SH-SY5Y (cell line): ENCODE results near the gene P2RX6.

Experiments
- GATA2 ChIP-seq: IDR thresholded peaks from 2 replicates; pipeline ENCODE4 v1.6.1; 2011; ENCODE audit warnings: mild to moderate bottlenecking, low read depth, low read length
- GATA3 ChIP-seq: IDR thresholded peaks from 2 replicates; pipeline ENCODE4 v1.6.1; 2011; ENCODE audit warnings: low read depth, mild to moderate bottlenecking, low read length, moderate library complexity

Gene P2RX6

GRCh38 chr22:21064917-21065864 is 50.2 kb downstream of the P2RX6 start:
- no peak for TF ChIP-seq GATA2
- TF ChIP-seq GATA3, result no peak

- no peak for TF ChIP-seq GATA3
- no peak for TF ChIP-seq GATA2
Measured at GRCh38 chr22:21067075-21067900, 52.3 kb downstream of the P2RX6 start.

DNA sequence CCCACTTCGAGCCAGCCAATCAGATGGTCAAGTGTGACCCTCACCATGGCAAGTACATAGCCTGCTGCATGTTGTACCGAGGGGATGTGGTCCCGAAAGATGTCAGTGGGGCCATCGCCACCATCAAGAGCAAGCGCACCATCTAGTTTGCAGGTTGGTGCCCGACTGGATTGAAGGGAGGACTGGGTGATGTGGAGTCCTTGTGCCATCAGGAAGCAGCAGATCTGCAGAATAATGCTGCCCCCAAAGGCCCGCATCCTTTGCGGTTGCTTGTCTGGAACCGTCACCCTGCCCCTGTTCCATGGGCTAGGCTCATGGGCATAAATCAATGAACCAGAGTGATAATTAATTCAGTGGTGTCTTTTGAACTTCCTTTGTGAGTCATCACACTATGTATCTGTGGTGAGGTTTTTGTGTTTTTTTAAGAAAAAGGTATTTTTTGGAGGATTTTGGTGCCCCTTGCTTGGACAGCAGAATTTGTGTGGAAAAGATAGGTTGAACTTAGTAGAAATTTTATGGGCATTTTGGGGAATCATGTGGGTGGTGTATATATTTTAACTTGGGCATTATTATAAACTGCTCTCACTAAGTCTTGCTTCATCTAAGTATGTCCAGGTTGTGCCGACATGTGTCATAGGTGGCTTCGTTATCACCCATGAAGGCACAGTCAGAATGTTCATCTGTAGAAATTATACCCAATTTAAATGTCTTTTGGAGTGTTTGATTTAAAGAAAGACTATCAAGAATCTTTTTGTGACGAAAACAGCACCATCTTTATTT is 53.1 kb downstream of the P2RX6 start:
- TF ChIP-seq GATA2, result no peak
- TF ChIP-seq GATA3, result no peak

DNA sequence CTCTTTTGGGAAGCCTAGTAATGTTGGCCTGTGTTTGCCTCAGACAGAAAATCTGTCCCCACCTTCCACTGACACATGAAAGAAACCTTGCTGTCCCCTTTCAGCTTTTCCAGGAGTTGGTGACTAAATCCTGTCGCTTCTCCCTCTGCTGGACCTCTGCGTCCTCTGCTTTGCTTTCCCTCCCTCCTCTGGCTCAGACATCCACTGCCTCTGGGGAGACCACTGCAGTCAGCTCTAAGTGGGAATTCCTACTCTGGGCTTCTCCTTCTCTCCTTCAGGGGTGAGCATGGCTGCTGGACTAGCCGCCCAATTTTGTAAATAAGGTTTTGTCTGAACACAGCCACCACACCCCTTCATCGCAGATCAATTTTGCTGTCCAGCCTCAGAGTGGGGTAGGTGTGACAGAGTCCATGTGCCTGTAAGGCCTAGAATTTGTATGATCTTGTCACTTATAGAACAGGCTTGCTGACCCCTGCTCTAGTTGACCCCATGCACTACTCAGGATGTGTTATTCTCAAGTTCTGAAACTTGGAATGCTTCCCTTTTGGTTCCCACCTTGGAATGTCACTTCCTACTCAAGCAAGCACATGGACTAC is 53.8 kb downstream of the P2RX6 start:
- no peak for TF ChIP-seq GATA3

GRCh38 chr22:21069375-21069774 is 54.4 kb downstream of the P2RX6 start:
- TF ChIP-seq GATA3, result no peak
- TF ChIP-seq GATA2, result no peak

DNA sequence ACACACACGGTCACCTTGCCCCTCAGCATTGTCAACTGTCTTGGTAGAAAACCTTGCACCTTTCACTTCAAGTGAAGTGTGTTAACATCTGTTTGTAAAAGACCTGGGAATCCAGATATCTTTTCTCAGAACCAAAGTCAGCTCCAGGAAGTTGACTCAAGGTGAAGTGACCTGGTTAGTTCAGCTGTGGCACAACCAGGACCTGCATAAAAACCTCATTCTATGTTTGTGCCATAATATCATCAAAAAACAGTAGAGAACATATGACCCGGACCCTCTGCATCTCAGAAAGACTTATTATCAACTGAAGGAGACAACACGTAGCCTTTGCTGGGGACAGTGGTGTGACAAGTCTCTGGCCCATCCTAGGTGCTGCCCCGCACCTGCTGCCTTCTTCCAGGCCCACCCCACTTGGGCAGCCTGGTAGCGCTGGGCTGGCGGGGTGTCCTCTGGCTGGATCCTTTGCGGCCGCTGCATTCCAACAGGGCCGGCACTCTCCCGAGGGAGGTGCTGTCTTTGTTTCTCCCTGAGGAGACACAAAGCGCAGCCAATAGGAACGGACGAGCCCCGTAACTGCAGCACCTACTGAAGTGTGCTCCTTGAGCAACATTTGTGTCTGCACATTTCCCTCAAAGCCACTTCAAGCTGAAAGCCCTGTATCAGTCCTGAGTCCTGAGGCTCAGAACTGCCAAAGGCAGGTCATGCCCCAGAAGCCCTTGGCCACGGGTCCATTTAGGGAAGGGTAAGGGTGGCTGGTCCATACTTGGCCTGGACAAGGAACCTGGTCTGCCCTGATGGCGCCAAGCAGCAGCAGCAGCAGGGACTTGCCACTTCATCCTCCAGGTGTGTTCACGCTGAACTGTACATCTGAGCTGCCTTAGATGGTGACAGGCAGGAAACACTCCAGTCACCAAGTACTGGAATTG is 56.0 kb downstream of the P2RX6 start:
- TF ChIP-seq GATA3, result no peak
- TF ChIP-seq GATA2, result no peak

DNA sequence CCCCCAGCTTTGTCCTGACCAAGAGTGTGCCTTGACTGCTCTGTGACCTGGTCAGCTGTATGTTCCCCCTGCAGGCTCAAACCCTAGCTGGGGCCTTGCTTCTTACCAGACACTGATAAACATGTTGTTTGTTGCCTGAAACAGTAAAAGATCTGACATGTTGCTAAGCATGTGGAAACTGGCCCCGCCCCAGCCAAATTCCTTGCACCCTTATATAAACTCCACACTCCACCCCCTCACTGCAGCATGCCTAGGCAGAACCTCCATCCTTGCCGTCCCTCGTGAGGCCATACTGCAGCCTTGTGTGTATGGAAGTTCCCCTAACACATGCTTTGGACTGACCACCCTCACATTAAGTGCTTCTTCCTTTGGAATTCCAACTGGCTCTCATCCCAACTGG is 58.1 kb downstream of the P2RX6 start:
- TF ChIP-seq GATA2, result no peak
- TF ChIP-seq GATA3, result no peak

DNA sequence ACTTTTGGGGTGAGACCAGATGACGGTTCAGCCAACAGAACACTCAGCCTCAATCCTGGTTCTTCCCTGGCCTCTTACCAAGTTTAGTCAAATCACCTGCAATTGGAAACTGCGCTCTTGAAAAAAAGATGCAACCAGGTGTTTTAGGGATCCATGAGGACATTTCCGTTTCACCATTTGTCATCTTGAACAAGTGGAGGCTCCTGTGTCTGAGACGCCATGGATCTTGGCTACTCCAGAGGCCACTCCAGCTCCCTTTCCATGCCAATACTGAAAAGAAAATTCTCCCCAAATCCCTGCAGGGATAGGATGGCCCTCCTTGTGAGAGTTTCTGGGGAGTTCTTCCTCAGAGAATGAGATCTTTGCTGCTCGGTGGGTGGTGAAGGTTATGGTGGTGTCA is 58.5 kb downstream of the P2RX6 start:
- TF ChIP-seq GATA3, result no peak
- TF ChIP-seq GATA2, result no peak

DNA sequence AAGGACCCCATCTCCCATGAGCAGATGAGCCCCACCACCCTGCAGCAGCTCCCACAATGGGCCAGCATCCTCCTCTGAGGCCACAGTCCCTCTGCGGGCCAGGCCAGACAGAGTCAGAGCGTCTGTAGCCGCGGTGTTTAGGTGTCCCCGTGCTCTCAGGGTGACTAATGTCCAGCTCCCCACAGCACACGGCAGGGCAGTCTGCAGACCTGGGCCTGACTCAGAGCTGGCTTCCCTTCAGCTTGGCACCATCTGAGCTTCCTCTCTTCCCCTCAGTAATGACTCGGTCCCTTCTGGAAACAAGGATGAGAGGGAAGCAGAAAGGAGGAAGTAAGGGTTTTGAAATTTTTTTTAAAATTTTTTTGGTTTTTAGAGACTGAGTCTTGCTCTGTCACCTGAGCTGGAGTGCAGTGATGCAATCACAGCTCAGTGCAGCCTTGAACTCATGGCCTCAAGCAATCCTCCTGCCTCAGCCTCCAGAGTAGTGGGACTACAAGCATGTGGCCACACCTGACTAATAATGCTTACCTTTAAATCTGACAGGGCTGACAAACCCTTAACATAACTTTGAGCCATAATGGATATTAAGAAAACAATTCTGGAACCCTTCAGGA is 59.2 kb downstream of the P2RX6 start:
- TF ChIP-seq GATA3, result no peak
- no peak for TF ChIP-seq GATA2

DNA sequence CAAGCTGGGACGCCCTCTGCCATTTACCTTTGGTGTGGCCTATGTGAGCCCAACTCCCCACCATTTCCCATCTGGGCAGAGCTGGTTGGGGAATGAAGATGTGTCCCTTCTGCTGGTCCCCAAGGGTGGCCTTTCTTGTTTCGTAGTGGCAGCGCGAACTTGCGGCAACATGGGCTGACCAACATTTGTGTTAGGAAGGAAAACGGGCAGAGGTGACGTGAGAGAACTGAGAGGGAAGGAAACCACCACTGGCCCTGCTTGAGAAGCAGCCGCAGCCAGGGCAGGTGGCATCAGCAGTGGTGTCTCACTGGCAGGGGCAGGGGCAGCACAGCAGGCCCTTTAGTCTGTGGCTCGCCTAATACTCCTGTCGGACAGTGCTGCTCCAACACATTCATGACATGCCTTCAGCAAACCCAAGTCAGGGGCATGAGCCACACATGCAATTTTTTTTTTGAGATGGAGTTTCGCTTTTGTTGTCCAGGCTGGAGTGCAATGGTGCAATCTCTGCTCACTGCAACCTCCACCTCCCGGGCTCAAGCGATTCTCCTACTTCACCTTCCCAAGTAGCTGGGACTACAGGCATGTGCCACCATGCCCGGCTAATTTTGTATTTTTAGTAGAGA is 60.7 kb downstream of the P2RX6 start:
- no peak for TF ChIP-seq GATA2
- no peak for TF ChIP-seq GATA3

- no peak for TF ChIP-seq GATA3
- TF ChIP-seq GATA2, result no peak
Measured at GRCh38 chr22:21076912-21077625, 62.1 kb downstream of the P2RX6 start.
